ENCODE measurements around the gene PLCB2.

PLCB2 gene

DNA sequence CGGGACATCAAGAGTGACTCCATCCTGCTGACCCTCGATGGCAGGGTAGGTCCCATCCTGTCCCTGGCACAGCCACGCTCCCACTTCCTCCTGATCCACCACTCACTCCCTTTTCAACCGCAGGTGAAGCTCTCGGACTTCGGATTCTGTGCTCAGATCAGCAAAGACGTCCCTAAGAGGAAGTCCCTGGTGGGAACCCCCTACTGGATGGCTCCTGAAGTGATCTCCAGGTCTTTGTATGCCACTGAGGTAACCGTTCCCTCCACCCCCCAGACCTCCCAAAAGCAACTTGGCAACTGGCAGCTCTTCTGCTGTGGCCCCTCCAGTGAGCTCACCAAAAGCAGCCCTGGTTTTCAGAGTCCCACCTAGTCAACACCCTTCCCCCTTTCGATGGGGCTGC, 34.3 kb downstream of the PLCB2 start:
- H3K4me3 ChIP-seq (replicated peaks; ENCODE audit: insufficient read depth, low read length) = no peak overlapping the region
- no peak overlapping the region for H3K27ac ChIP-seq (replicated peaks)
- TF ChIP-seq, protein P1, sequence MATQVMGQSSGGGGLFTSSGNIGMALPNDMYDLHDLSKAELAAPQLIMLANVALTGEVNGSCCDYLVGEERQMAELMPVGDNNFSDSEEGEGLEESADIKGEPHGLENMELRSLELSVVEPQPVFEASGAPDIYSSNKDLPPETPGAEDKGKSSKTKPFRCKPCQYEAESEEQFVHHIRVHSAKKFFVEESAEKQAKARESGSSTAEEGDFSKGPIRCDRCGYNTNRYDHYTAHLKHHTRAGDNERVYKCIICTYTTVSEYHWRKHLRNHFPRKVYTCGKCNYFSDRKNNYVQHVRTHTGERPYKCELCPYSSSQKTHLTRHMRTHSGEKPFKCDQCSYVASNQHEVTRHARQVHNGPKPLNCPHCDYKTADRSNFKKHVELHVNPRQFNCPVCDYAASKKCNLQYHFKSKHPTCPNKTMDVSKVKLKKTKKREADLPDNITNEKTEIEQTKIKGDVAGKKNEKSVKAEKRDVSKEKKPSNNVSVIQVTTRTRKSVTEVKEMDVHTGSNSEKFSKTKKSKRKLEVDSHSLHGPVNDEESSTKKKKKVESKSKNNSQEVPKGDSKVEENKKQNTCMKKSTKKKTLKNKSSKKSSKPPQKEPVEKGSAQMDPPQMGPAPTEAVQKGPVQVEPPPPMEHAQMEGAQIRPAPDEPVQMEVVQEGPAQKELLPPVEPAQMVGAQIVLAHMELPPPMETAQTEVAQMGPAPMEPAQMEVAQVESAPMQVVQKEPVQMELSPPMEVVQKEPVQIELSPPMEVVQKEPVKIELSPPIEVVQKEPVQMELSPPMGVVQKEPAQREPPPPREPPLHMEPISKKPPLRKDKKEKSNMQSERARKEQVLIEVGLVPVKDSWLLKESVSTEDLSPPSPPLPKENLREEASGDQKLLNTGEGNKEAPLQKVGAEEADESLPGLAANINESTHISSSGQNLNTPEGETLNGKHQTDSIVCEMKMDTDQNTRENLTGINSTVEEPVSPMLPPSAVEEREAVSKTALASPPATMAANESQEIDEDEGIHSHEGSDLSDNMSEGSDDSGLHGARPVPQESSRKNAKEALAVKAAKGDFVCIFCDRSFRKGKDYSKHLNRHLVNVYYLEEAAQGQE (IDR thresholded peaks at IDR 0.05; ENCODE audit: insufficient replicate concordance, low read depth) = no peak
- peak; percentile 64 for TF ChIP-seq SPI1 (IDR thresholded peaks at IDR 0.05; ENCODE audit: borderline replicate concordance, low read depth)
- TF ChIP-seq, protein P2, sequence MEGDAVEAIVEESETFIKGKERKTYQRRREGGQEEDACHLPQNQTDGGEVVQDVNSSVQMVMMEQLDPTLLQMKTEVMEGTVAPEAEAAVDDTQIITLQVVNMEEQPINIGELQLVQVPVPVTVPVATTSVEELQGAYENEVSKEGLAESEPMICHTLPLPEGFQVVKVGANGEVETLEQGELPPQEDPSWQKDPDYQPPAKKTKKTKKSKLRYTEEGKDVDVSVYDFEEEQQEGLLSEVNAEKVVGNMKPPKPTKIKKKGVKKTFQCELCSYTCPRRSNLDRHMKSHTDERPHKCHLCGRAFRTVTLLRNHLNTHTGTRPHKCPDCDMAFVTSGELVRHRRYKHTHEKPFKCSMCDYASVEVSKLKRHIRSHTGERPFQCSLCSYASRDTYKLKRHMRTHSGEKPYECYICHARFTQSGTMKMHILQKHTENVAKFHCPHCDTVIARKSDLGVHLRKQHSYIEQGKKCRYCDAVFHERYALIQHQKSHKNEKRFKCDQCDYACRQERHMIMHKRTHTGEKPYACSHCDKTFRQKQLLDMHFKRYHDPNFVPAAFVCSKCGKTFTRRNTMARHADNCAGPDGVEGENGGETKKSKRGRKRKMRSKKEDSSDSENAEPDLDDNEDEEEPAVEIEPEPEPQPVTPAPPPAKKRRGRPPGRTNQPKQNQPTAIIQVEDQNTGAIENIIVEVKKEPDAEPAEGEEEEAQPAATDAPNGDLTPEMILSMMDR (IDR thresholded peaks at IDR 0.05; ENCODE audit: insufficient read depth, low read length) = no peak
- no peaks in the 10 kb centered on the region for H3K27me3 ChIP-seq (ENCODE audit: insufficient read depth, poor library complexity, severe bottlenecking)
- DNase-seq (ENCODE audit: low read depth in 1 of 2, low spot score in 1 of 2) = no peak

DNA sequence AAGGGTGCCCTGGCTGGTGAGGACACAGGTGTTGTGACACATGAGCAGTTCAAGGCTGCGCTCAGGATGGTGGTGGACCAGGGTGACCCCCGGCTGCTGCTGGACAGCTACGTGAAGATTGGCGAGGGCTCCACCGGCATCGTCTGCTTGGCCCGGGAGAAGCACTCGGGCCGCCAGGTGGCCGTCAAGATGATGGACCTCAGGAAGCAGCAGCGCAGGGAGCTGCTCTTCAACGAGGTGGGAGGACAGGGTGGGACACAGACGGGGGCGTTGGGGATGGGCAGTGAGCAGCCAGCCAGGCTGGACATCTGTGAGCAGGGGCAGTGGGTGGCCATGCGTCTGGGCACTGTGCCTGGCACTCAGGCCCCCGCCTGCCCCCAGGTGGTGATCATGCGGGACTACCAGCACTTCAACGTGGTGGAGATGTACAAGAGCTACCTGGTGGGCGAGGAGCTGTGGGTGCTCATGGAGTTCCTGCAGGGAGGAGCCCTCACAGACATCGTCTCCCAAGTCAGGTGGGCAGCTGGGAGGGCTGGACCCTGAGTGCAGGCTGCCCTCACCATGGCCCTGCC, 35.2 kb downstream of the PLCB2 start:
- Histone ChIP-seq H3K27me3 (ENCODE audit: insufficient read depth, poor library complexity, severe bottlenecking) (no peaks in the 10 kb centered on the region), H3K27ac (replicated peaks) (no peak overlapping the region), H3K4me3 (replicated peaks; ENCODE audit: insufficient read depth, low read length) (no peak overlapping the region)
- DNase-seq (ENCODE audit: low read depth in 1 of 2, low spot score in 1 of 2) = no peak
- TF ChIP-seq, protein P1 (IDR thresholded peaks at IDR 0.05; ENCODE audit: insufficient replicate concordance, low read depth) = no peak
- no peak for TF ChIP-seq GABPA (IDR thresholded peaks at IDR 0.05; ENCODE audit: low read depth)
- TF ChIP-seq SPI1 (IDR thresholded peaks at IDR 0.05; ENCODE audit: borderline replicate concordance, low read depth) = no peak
- no peak for TF ChIP-seq POLR2AphosphoS5 (IDR thresholded peaks at IDR 0.05; ENCODE audit: low read depth)
- TF ChIP-seq, protein P2 (IDR thresholded peaks at IDR 0.05; ENCODE audit: insufficient read depth, low read length) = no peak

GRCh38 chr15:40271685-40272484, 35.9 kb downstream of the PLCB2 start:
- Histone ChIP-seq H3K27me3 (ENCODE audit: insufficient read depth, poor library complexity, severe bottlenecking) (no peaks in the 10 kb centered on the region), H3K27ac (replicated peaks) (no peak overlapping the region), H3K4me3 (replicated peaks; ENCODE audit: insufficient read depth, low read length) (no peak overlapping the region)
- TF ChIP-seq, protein P1 (IDR thresholded peaks at IDR 0.05; ENCODE audit: insufficient replicate concordance, low read depth) = no peak
- TF ChIP-seq, protein P2 (IDR thresholded peaks at IDR 0.05; ENCODE audit: insufficient read depth, low read length) = no peak
- no peak for TF ChIP-seq GABPA (IDR thresholded peaks at IDR 0.05; ENCODE audit: low read depth)
- TF ChIP-seq SPI1 (IDR thresholded peaks at IDR 0.05; ENCODE audit: borderline replicate concordance, low read depth) = no peak
- no peak for TF ChIP-seq POLR2AphosphoS5 (IDR thresholded peaks at IDR 0.05; ENCODE audit: low read depth)
- DNase-seq (ENCODE audit: low read depth in 1 of 2, low spot score in 1 of 2) = no peak
